Measurements from ENCODE around the gene ZBTB38. TPM values are rescaled to one million over a fixed set of nuclear protein-coding genes. Genes with fewer than 3 reads are reported as not detected.

The ZBTB38 gene
- total and polyA plus RNA-seq, 2 of the 13 experiments (the other 11 are each of a cell fraction or from before 2014, with no cell fraction given), result 26.8 to 51.7 TPM

DNA sequence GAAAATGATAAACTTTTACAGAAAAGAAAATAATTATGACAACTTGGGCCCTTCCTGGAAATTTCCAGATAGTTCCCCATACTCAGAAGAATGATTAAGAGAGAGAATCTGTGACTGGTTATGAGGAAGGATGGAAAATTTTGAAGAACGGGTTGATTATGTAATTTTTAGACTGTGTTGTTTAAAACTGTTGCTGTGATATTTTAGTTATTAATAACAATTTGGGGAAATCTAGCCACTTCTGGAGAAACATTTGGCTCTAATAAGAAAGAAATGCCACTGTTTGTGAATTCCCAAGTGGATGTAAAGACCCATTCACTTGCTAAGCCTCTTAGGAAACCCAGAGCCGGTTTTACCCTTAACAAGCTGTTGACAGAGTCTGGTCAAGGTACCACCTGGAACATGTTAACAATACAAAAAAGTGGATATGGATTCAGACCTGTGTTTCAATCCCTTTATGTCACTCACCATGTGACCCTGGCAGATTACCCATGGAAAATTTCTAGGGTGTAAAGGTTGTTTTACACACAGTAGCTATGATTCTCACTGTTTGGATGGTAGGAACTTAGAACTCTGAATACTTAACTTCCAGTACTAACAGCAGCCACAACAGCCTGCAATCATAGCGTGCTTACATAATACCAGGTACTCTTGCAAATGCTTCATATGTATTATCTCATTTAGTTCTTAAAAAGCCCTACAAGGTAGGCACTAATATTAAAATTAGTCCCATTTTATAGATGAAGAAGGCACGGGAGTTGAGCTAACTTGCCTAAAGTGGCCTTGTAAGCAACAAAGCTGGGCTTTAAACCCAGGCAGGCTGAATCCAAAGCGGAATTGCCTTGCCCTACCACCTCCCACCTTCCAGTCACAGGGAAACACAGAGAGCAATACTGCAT lies 32.0 kb downstream of the ZBTB38 start (continued):
- TF ChIP-seq MAFK (conservative IDR thresholded peaks at IDR 0.05 in 1 of 2, IDR thresholded peaks at IDR 0.05 in 1 of 2; ENCODE audit: low read length in 2 of 2), result no peak
- no peak for TF ChIP-seq ZNF333 (CRISPR knock-in tag; IDR thresholded peaks at IDR 0.05; ENCODE audit: borderline replicate concordance)
- no peak for TF ChIP-seq U2AF1 (optimal IDR thresholded peaks at IDR 0.05; ENCODE audit: low read depth, low read length)
- 0 out of 2 replicates have a peak, but pooled peaks have one; percentile 47 for TF ChIP-seq ZNF205 (CRISPR knock-in tag; IDR thresholded peaks at IDR 0.05)
- TF ChIP-seq, protein P1, sequence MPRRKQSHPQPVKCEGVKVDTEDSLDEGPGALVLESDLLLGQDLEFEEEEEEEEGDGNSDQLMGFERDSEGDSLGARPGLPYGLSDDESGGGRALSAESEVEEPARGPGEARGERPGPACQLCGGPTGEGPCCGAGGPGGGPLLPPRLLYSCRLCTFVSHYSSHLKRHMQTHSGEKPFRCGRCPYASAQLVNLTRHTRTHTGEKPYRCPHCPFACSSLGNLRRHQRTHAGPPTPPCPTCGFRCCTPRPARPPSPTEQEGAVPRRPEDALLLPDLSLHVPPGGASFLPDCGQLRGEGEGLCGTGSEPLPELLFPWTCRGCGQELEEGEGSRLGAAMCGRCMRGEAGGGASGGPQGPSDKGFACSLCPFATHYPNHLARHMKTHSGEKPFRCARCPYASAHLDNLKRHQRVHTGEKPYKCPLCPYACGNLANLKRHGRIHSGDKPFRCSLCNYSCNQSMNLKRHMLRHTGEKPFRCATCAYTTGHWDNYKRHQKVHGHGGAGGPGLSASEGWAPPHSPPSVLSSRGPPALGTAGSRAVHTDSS (CRISPR knock-in tag; conservative IDR thresholded peaks at IDR 0.05), result no peak
- peak; percentile 29; the same call in 1 of the 2 replicates for TF ChIP-seq SNAPC2 (CRISPR knock-in tag; IDR thresholded peaks at IDR 0.05)
- no peak for TF ChIP-seq ZIK1 (CRISPR knock-in tag; IDR thresholded peaks at IDR 0.05; ENCODE audit: borderline replicate concordance, low read depth)
- no peak for TF ChIP-seq ZFP36L2 (CRISPR knock-in tag; IDR thresholded peaks at IDR 0.05)
- TF ChIP-seq KDM1A (CRISPR knock-in tag; IDR thresholded peaks at IDR 0.05), result no peak
- TF ChIP-seq, protein P2, sequence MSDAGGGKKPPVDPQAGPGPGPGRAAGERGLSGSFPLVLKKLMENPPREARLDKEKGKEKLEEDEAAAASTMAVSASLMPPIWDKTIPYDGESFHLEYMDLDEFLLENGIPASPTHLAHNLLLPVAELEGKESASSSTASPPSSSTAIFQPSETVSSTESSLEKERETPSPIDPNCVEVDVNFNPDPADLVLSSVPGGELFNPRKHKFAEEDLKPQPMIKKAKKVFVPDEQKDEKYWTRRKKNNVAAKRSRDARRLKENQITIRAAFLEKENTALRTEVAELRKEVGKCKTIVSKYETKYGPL (CRISPR knock-in tag; IDR thresholded peaks at IDR 0.05), result 0 out of 2 replicates have a peak, but pooled peaks have one; percentile 49
- TF ChIP-seq, protein P3, sequence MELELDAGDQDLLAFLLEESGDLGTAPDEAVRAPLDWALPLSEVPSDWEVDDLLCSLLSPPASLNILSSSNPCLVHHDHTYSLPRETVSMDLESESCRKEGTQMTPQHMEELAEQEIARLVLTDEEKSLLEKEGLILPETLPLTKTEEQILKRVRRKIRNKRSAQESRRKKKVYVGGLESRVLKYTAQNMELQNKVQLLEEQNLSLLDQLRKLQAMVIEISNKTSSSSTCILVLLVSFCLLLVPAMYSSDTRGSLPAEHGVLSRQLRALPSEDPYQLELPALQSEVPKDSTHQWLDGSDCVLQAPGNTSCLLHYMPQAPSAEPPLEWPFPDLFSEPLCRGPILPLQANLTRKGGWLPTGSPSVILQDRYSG (CRISPR knock-in tag; IDR thresholded peaks at IDR 0.05), result no peak; the same call in 1 of the 2 replicates
- TF ChIP-seq, protein P4, sequence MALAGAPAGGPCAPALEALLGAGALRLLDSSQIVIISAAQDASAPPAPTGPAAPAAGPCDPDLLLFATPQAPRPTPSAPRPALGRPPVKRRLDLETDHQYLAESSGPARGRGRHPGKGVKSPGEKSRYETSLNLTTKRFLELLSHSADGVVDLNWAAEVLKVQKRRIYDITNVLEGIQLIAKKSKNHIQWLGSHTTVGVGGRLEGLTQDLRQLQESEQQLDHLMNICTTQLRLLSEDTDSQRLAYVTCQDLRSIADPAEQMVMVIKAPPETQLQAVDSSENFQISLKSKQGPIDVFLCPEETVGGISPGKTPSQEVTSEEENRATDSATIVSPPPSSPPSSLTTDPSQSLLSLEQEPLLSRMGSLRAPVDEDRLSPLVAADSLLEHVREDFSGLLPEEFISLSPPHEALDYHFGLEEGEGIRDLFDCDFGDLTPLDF (CRISPR knock-in tag; IDR thresholded peaks at IDR 0.05), result peak; percentile 21; the same call in 1 of the 2 replicates
- TF ChIP-seq ZNF761 (CRISPR knock-in tag; conservative IDR thresholded peaks at IDR 0.05), result 0 out of 2 replicates have a peak, but pooled peaks have one; percentile 26
- TF ChIP-seq ZNF557 (CRISPR knock-in tag; IDR thresholded peaks at IDR 0.05), result no peak
- TF ChIP-seq, protein P5, sequence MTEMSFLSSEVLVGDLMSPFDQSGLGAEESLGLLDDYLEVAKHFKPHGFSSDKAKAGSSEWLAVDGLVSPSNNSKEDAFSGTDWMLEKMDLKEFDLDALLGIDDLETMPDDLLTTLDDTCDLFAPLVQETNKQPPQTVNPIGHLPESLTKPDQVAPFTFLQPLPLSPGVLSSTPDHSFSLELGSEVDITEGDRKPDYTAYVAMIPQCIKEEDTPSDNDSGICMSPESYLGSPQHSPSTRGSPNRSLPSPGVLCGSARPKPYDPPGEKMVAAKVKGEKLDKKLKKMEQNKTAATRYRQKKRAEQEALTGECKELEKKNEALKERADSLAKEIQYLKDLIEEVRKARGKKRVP (CRISPR knock-in tag; IDR thresholded peaks at IDR 0.05), result no peak
- no peak for TF ChIP-seq ZNF17 (CRISPR knock-in tag; IDR thresholded peaks at IDR 0.05)
- no peak for TF ChIP-seq ZNF660 (CRISPR knock-in tag; IDR thresholded peaks at IDR 0.05; ENCODE audit: borderline replicate concordance, low read depth)
- no peak for TF ChIP-seq NFE2L2 (IDR thresholded peaks at IDR 0.05; ENCODE audit: low read length)
- TF ChIP-seq RBFOX2 (IDR thresholded peaks at IDR 0.05; ENCODE audit: low read depth, low read length), result no peak; the same call in 1 of the 2 replicates
- TF ChIP-seq ARNTL (CRISPR knock-in tag; IDR thresholded peaks at IDR 0.05), result peak; percentile 73
- no peak for TF ChIP-seq GZF1 (CRISPR knock-in tag; IDR thresholded peaks at IDR 0.05)
- TF ChIP-seq, protein P6, sequence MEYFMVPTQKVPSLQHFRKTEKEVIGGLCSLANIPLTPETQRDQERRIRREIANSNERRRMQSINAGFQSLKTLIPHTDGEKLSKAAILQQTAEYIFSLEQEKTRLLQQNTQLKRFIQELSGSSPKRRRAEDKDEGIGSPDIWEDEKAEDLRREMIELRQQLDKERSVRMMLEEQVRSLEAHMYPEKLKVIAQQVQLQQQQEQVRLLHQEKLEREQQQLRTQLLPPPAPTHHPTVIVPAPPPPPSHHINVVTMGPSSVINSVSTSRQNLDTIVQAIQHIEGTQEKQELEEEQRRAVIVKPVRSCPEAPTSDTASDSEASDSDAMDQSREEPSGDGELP (IDR thresholded peaks at IDR 0.05; ENCODE audit: borderline replicate concordance, low read depth), result peak; percentile 71
- no peak for TF ChIP-seq SALL2 (CRISPR knock-in tag; IDR thresholded peaks at IDR 0.05)
- no peak for TF ChIP-seq AKAP8 (CRISPR knock-in tag; IDR thresholded peaks at IDR 0.05)

Measured in HepG2 (cell line).